ENCODE data around the gene MCC. TPM values are rescaled to one million over a fixed set of nuclear protein-coding genes. Genes with fewer than 3 reads are reported as not detected.

The MCC gene
- total RNA-seq, 2 experiments from 2014 or later, result 2.9 to 3.3 TPM

GRCh38 chr5:113142186-113142585 lies 346.1 kb downstream of the MCC start:
- no peak overlapping the region for H3K4me3 Mint-ChIP-seq
- H3K27ac Mint-ChIP-seq, result no peak overlapping the region
- CTCF ChIA-PET, result interaction anchor here (1.1 kb wide), 1 partner anchor 18 kb away, joined by 4 read pairs; no protein-coding TSS in a partner anchor
- no peaks in the 10 kb centered on the region for H3K9me3 Mint-ChIP-seq
- POLR2A ChIA-PET, result no interaction called here
- H3K27me3 Mint-ChIP-seq, result no peaks in the 10 kb centered on the region
- H3K36me3 Mint-ChIP-seq (ENCODE audit: low read depth), result no peaks in the 10 kb centered on the region
- DNase-seq, result no peak
- no peaks in the 10 kb centered on the region for H3K4me1 Mint-ChIP-seq

GRCh38 chr5:113140837-113141671 lies 347.2 kb downstream of the MCC start:
- POLR2A ChIA-PET, result no interaction called here
- Mint-ChIP-seq H3K4me3 (no peak overlapping the region), H3K27ac (no peak overlapping the region), H3K4me1 (no peaks in the 10 kb centered on the region), H3K27me3 (no peaks in the 10 kb centered on the region), H3K9me3 (no peaks in the 10 kb centered on the region), H3K36me3 (ENCODE audit: low read depth) (no peaks in the 10 kb centered on the region)
- no peak for DNase-seq
- CTCF ChIA-PET, result no interaction called here

GRCh38 chr5:113133211-113133975 lies 354.9 kb downstream of the MCC start:
- Mint-ChIP-seq H3K27ac (no peak overlapping the region), H3K9me3 (no peaks in the 10 kb centered on the region), H3K27me3 (no peaks in the 10 kb centered on the region), H3K4me1 (no peaks in the 10 kb centered on the region), H3K4me3 (no peak overlapping the region), H3K36me3 (ENCODE audit: low read depth) (no peaks in the 10 kb centered on the region)
- ChIA-PET POLR2A (no interaction called here), CTCF (interaction anchor here (0.6 kb wide), 1 partner anchor 41 kb away, joined by 3 read pairs; no protein-coding TSS in a partner anchor)
- DNase-seq, result no peak

GRCh38 chr5:113132564-113132963 lies 355.7 kb downstream of the MCC start:
- CTCF ChIA-PET, result interaction anchor here (0.6 to 0.7 kb wide), 2 partner anchors 10 to 42 kb away, joined by 3 read pairs; no protein-coding TSS in a partner anchor
- POLR2A ChIA-PET, result no interaction called here

GRCh38 chr5:113128641-113129330 lies 359.5 kb downstream of the MCC start:
- peaks cover 6% of the 10 kb centered on the region for H3K27me3 Mint-ChIP-seq
- ChIA-PET POLR2A (no interaction called here), CTCF (no interaction called here)
- no peak for DNase-seq
- no peaks in the 10 kb centered on the region for H3K4me1 Mint-ChIP-seq
- no peaks in the 10 kb centered on the region for H3K36me3 Mint-ChIP-seq (ENCODE audit: low read depth)
- H3K27ac Mint-ChIP-seq, result no peak overlapping the region
- H3K4me3 Mint-ChIP-seq, result no peak overlapping the region
- H3K9me3 Mint-ChIP-seq, result peaks cover 5% of the 10 kb centered on the region

More at GRCh38 chr5:113132564-113132963, 355.7 kb downstream of the MCC start:
- Mint-ChIP-seq H3K27me3 (no peaks in the 10 kb centered on the region), H3K9me3 (no peaks in the 10 kb centered on the region), H3K36me3 (ENCODE audit: low read depth) (no peaks in the 10 kb centered on the region), H3K27ac (no peak overlapping the region), H3K4me1 (no peaks in the 10 kb centered on the region), H3K4me3 (no peak overlapping the region)
- no peak for DNase-seq

GRCh38 chr5:113128082-113128481 lies 360.2 kb downstream of the MCC start:
- Mint-ChIP-seq H3K27me3 (peaks cover 6% of the 10 kb centered on the region), H3K9me3 (peaks cover 5% of the 10 kb centered on the region), H3K27ac (no peak overlapping the region), H3K4me3 (no peak overlapping the region), H3K4me1 (no peaks in the 10 kb centered on the region), H3K36me3 (ENCODE audit: low read depth) (no peaks in the 10 kb centered on the region)
- no peak for DNase-seq
- CTCF ChIA-PET, result no interaction called here
- POLR2A ChIA-PET, result no interaction called here

- no peak for DNase-seq
- H3K4me1 Mint-ChIP-seq, result no peaks in the 10 kb centered on the region
- H3K36me3 Mint-ChIP-seq (ENCODE audit: low read depth), result no peaks in the 10 kb centered on the region
- H3K9me3 Mint-ChIP-seq, result peaks cover 5% of the 10 kb centered on the region
- ChIA-PET POLR2A (no interaction called here), CTCF (interaction anchor here (1.0 kb wide), 1 partner anchor 25 kb away, joined by 4 read pairs; no protein-coding TSS in a partner anchor)
- H3K27ac Mint-ChIP-seq, result no peak overlapping the region
- no peak overlapping the region for H3K4me3 Mint-ChIP-seq
- peaks cover 6% of the 10 kb centered on the region for H3K27me3 Mint-ChIP-seq
Observed at GRCh38 chr5:113127021-113127420, 361.2 kb downstream of the MCC start.

GRCh38 chr5:113125371-113125770 lies 362.9 kb downstream of the MCC start:
- no peak for DNase-seq
- ChIA-PET CTCF (interaction anchor here (0.9 kb wide), 1 partner anchor 22 kb away, joined by 3 read pairs; no protein-coding TSS in a partner anchor), POLR2A (no interaction called here)
- Mint-ChIP-seq H3K27me3 (peaks cover 6% of the 10 kb centered on the region), H3K4me1 (no peaks in the 10 kb centered on the region), H3K36me3 (ENCODE audit: low read depth) (no peaks in the 10 kb centered on the region), H3K9me3 (peaks cover 5% of the 10 kb centered on the region), H3K27ac (no peak overlapping the region), H3K4me3 (no peak overlapping the region)

GRCh38 chr5:113124914-113125313 lies 363.3 kb downstream of the MCC start:
- DNase-seq, result no peak
- POLR2A ChIA-PET, result no interaction called here
- CTCF ChIA-PET, result no interaction called here
- Mint-ChIP-seq H3K36me3 (ENCODE audit: low read depth) (no peaks in the 10 kb centered on the region), H3K9me3 (peaks cover 5% of the 10 kb centered on the region), H3K27me3 (peaks cover 6% of the 10 kb centered on the region), H3K4me3 (no peak overlapping the region), H3K4me1 (no peaks in the 10 kb centered on the region), H3K27ac (no peak overlapping the region)

GRCh38 chr5:113124265-113124664 lies 364.0 kb downstream of the MCC start:
- POLR2A ChIA-PET, result no interaction called here
- no peak for DNase-seq
- H3K4me3 Mint-ChIP-seq, result no peak overlapping the region
- no peaks in the 10 kb centered on the region for H3K36me3 Mint-ChIP-seq (ENCODE audit: low read depth)
- H3K27ac Mint-ChIP-seq, result no peak overlapping the region
- CTCF ChIA-PET, result no interaction called here
- peaks cover 6% of the 10 kb centered on the region for H3K27me3 Mint-ChIP-seq
- no peaks in the 10 kb centered on the region for H3K4me1 Mint-ChIP-seq
- peaks cover 5% of the 10 kb centered on the region for H3K9me3 Mint-ChIP-seq

GRCh38 chr5:113123618-113124017 lies 364.6 kb downstream of the MCC start:
- CTCF ChIA-PET, result no interaction called here
- no peak for DNase-seq
- no peak overlapping the region for H3K27ac Mint-ChIP-seq
- peaks cover 5% of the 10 kb centered on the region for H3K9me3 Mint-ChIP-seq
- H3K4me3 Mint-ChIP-seq, result no peak overlapping the region
- H3K36me3 Mint-ChIP-seq (ENCODE audit: low read depth), result no peaks in the 10 kb centered on the region
- H3K4me1 Mint-ChIP-seq, result no peaks in the 10 kb centered on the region
- POLR2A ChIA-PET, result no interaction called here
- peaks cover 6% of the 10 kb centered on the region for H3K27me3 Mint-ChIP-seq

- ChIA-PET POLR2A (no interaction called here), CTCF (no interaction called here)
- H3K27me3 Mint-ChIP-seq, result peaks cover 6% of the 10 kb centered on the region
- H3K4me1 Mint-ChIP-seq, result no peaks in the 10 kb centered on the region
- DNase-seq, result no peak
- no peaks in the 10 kb centered on the region for H3K36me3 Mint-ChIP-seq (ENCODE audit: low read depth)
- H3K9me3 Mint-ChIP-seq, result peaks cover 2% of the 10 kb centered on the region
- H3K27ac Mint-ChIP-seq, result no peak overlapping the region
- no peak overlapping the region for H3K4me3 Mint-ChIP-seq
Observed at GRCh38 chr5:113122053-113122452, 366.2 kb downstream of the MCC start.

Measured in activated CD4-positive, alpha-beta T cell treated with anti-CD3 and anti-CD28 coated beads, Interleukin-2, amount 10 ng/mL, durations not matched to agents 7 days and 5 days (primary cell).